ENCODE results near the gene NHS. TPM values are rescaled to one million over a fixed set of nuclear protein-coding genes. Genes with fewer than 3 reads are reported as not detected.
A peak's percentile ranks its signal among the peaks of the same experiment; 100 is the strongest.

The NHS gene
- total RNA-seq, 4 donors from 2014 or later, result 13.2 to 39.0 (median 31.5) TPM

- Histone ChIP-seq H3K27ac (peak overlapping the region in 1 of 4 donors; percentile 12), H3K9me3 (no peaks in the 10 kb centered on the region), H3K36me3 (no peaks in the 10 kb centered on the region), H3K4me3 (no peak overlapping the region), H3K4me1 (peaks cover 0 to 32% (median 0%) of the 10 kb centered on the region in 4 donors), H3K27me3 (no peaks in the 10 kb centered on the region)
- 25 to 32% methylated on average over 3 of the region's 3 CpGs for WGBS, 2 donors
- TF ChIP-seq EP300 (IDR thresholded peaks at IDR 0.05), result no peak
- no peak for TF ChIP-seq CTCF (IDR thresholded peaks at IDR 0.05)
- TF ChIP-seq POLR2A (IDR thresholded peaks at IDR 0.05), result no peak
- no peak for DNase-seq (ENCODE audit: low spot score in 2 of 2)
Measured at GRCh38 chrX:17415242-17415810, 40.3 kb downstream of the NHS start.

GRCh38 chrX:17417372-17417771 is 42.4 kb downstream of the NHS start:
- no peak for DNase-seq (ENCODE audit: low spot score in 2 of 2)
- Histone ChIP-seq H3K27ac (no peak overlapping the region), H3K36me3 (no peaks in the 10 kb centered on the region), H3K27me3 (no peaks in the 10 kb centered on the region), H3K4me1 (peaks cover 0 to 32% (median 0%) of the 10 kb centered on the region in 4 donors), H3K9me3 (no peaks in the 10 kb centered on the region), H3K4me3 (no peak overlapping the region)
- TF ChIP-seq CTCF (IDR thresholded peaks at IDR 0.05) (no peak), POLR2A (IDR thresholded peaks at IDR 0.05) (no peak), EP300 (IDR thresholded peaks at IDR 0.05) (no peak)

GRCh38 chrX:17425136-17425535 is 50.1 kb downstream of the NHS start:
- Histone ChIP-seq H3K27me3 (no peaks in the 10 kb centered on the region), H3K9me3 (no peaks in the 10 kb centered on the region), H3K27ac (no peak overlapping the region), H3K4me1 (no peaks in the 10 kb centered on the region), H3K36me3 (no peaks in the 10 kb centered on the region), H3K4me3 (no peak overlapping the region)
- WGBS, 2 donors, result 55 to 75% methylated on average over 6 of the region's 6 CpGs
- no peak for DNase-seq (ENCODE audit: low spot score in 2 of 2)
- TF ChIP-seq EP300 (IDR thresholded peaks at IDR 0.05), result no peak
- TF ChIP-seq POLR2A (IDR thresholded peaks at IDR 0.05), result no peak
- TF ChIP-seq CTCF (IDR thresholded peaks at IDR 0.05), result no peak

- DNase-seq (ENCODE audit: low spot score in 2 of 2), result no peak
- no peaks in the 10 kb centered on the region for H3K4me1 ChIP-seq
- H3K27me3 ChIP-seq, result no peaks in the 10 kb centered on the region
- no peaks in the 10 kb centered on the region for H3K36me3 ChIP-seq
- no peak for TF ChIP-seq EP300 (IDR thresholded peaks at IDR 0.05)
- no peak for TF ChIP-seq CTCF (IDR thresholded peaks at IDR 0.05)
- no peak overlapping the region for H3K4me3 ChIP-seq
- no peak overlapping the region for H3K27ac ChIP-seq
- no peaks in the 10 kb centered on the region for H3K9me3 ChIP-seq
- 75 to 79% methylated on average over 1 of the region's 1 CpG for WGBS, 2 donors
Measured at GRCh38 chrX:17425551-17425950, 50.6 kb downstream of the NHS start.

GRCh38 chrX:17431171-17431570 is 56.2 kb downstream of the NHS start:
- no peak overlapping the region for H3K4me3 ChIP-seq
- no peaks in the 10 kb centered on the region for H3K36me3 ChIP-seq
- H3K27ac ChIP-seq, result no peak overlapping the region
- H3K4me1 ChIP-seq, result no peaks in the 10 kb centered on the region
- H3K27me3 ChIP-seq, result no peaks in the 10 kb centered on the region
- 40 to 100% methylated on average over 1 of the region's 1 CpG for WGBS, 2 donors
- DNase-seq (ENCODE audit: low spot score in 2 of 2), result no peak
- H3K9me3 ChIP-seq, result no peaks in the 10 kb centered on the region
- no peak for TF ChIP-seq CTCF (IDR thresholded peaks at IDR 0.05)
- no peak for TF ChIP-seq POLR2A (IDR thresholded peaks at IDR 0.05)
